Neural cell (in vitro differentiated cells): Measurements from ENCODE around the gene IP6K3. TPM values are rescaled to one million over a fixed set of nuclear protein-coding genes. Genes with fewer than 3 reads are reported as not detected.

Experiments used
- H2AFZ ChIP-seq: fragments of 200-600, 300-800 bp; sonication (generic), shearing (Covaris generic); 2 replicates; pipeline ENCODE4 v1.6.0; 2014; ENCODE audit warnings: low read depth, mild to moderate bottlenecking, antibody characterized with exemption, low read length, moderate library complexity
- H3F3A ChIP-seq: fragments of 200-600 bp; shearing (Covaris generic); 2 replicates; pipeline ENCODE4 v1.6.1; 2016; ENCODE audit warnings: mild to moderate bottlenecking, moderate library complexity, mixed read lengths, antibody characterized with exemption, low read length; ENCODE audit not compliant: insufficient read depth, poor library complexity, severe bottlenecking
- H3K27ac ChIP-seq: fragments of 200-600, 300-800 bp; sonication (generic), shearing (Covaris generic); 2 replicates; pipeline ENCODE4 v1.5.1; 2014; ENCODE audit warnings: mild to moderate bottlenecking, low read length, moderate library complexity
- H3K27me3 ChIP-seq: fragments of 300-800, 200-600 bp; sonication (generic), shearing (Covaris generic); 2 replicates; pipeline ENCODE4 v1.6.0; 2014; ENCODE audit warnings: mild to moderate bottlenecking, low read depth, low read length, moderate library complexity; ENCODE audit not compliant: insufficient read depth
- H3K36me3 ChIP-seq: fragments of 300-800, 200-600 bp; sonication (generic), shearing (Covaris generic); 2 replicates; pipeline ENCODE4 v1.5.1; 2014; ENCODE audit warnings: mild to moderate bottlenecking, antibody characterized with exemption, low read length, moderate library complexity; ENCODE audit not compliant: insufficient read depth
- H3K4me2 ChIP-seq: fragments of 300-800, 200-600 bp; sonication (generic), shearing (Covaris generic); 2 replicates; pipeline ENCODE4 v1.6.0; 2014; ENCODE audit warnings: mild to moderate bottlenecking, low read length
- H3K4me3 ChIP-seq: fragments of 300-800, 200-600 bp; sonication (generic), shearing (Covaris generic); 2 replicates; pipeline ENCODE4 v1.5.1; 2014; ENCODE audit warnings: mild to moderate bottlenecking, low read length, moderate library complexity
- H3K79me2 ChIP-seq: fragments of 200-600 bp; shearing (Covaris generic); replicated peaks from 2 replicates; pipeline ENCODE4 v1.6.0; 2014; ENCODE audit warnings: mild to moderate bottlenecking, low read length, moderate library complexity; ENCODE audit not compliant: insufficient read depth
- H3K9ac ChIP-seq: fragments of 300-800, 200-600 bp; sonication (generic), shearing (Covaris generic); 2 replicates; pipeline ENCODE4 v1.6.1; 2016; ENCODE audit warnings: mild to moderate bottlenecking, low read length, mixed read lengths
- H3K9me2 ChIP-seq: fragments of 200-600 bp; shearing (Covaris generic); 2 replicates; pipeline ENCODE4 v1.6.1; 2016; ENCODE audit warnings: mild to moderate bottlenecking, low read length, mixed read lengths; ENCODE audit not compliant: insufficient read depth
- H3K9me3 ChIP-seq: fragments of 200-600, 300-800 bp; sonication (generic), shearing (Covaris generic); 2 replicates; pipeline ENCODE4 v1.6.1; 2016; ENCODE audit warnings: mild to moderate bottlenecking, mixed run types, low read length, moderate library complexity, mixed read lengths
- H4K20me1 ChIP-seq: fragments of 200-600 bp; shearing (Covaris generic); 2 replicates; pipeline ENCODE4 v1.6.1; 2016; ENCODE audit warnings: mild to moderate bottlenecking, mixed run types; ENCODE audit not compliant: insufficient read depth
- EP300 ChIP-seq: fragments of 450-650 bp; conservative IDR thresholded peaks from 2 replicates; pipeline ENCODE4 v1.6.1; 2014; ENCODE audit warnings: antibody characterized with exemption, mild to moderate bottlenecking, moderate library complexity; ENCODE audit not compliant: poor library complexity, severe bottlenecking
- EZH2 ChIP-seq: fragments of 200-600, 300-800 bp; shearing (Covaris generic), sonication (generic); IDR thresholded peaks from 2 replicates; pipeline ENCODE4 v1.6.1; 2014; ENCODE audit warnings: antibody characterized with exemption, low read length, borderline replicate concordance, mild to moderate bottlenecking; ENCODE audit not compliant: insufficient read depth, poor library complexity, severe bottlenecking
- MXI1 ChIP-seq: fragments of 450-650 bp; conservative IDR thresholded peaks from 2 replicates; pipeline ENCODE4 v1.6.1; 2014; ENCODE audit warnings: antibody characterized with exemption, mild to moderate bottlenecking; ENCODE audit not compliant: poor library complexity, severe bottlenecking
- POLR2AphosphoS5 ChIP-seq: IDR thresholded peaks from 2 replicates; pipeline ENCODE4 v1.6.1; 2012
- RAD21 ChIP-seq: fragments of 450-650 bp; conservative IDR thresholded peaks from 2 replicates; pipeline ENCODE4 v1.6.1; 2014; ENCODE audit warnings: antibody characterized with exemption, mild to moderate bottlenecking, moderate library complexity
- SMC3 ChIP-seq: fragments of 450-650 bp; conservative IDR thresholded peaks from 2 replicates; pipeline ENCODE4 v1.6.1; 2014; ENCODE audit warnings: antibody characterized with exemption, mild to moderate bottlenecking, moderate library complexity; ENCODE audit not compliant: poor library complexity
- TAF1 ChIP-seq: IDR thresholded peaks from 2 replicates; pipeline ENCODE4 v1.6.1; 2012; ENCODE audit warnings: low read depth
- polyA plus RNA-seq: library from polyadenylated mRNA; depleted of rRNA; stranded (reverse); fragments of >200 nt; gene quantifications from 2 replicates; pipeline ENCODE4 v1.2.3, GENCODE V29; 2014
- TF ChIP-seq, protein P1 (sequence below): fragments of 450-650 bp; IDR thresholded peaks from 2 replicates; pipeline ENCODE4 v1.5.1; 2014; ENCODE audit warnings: antibody characterized with exemption, mild to moderate bottlenecking, moderate library complexity; ENCODE audit not compliant: poor library complexity, severe bottlenecking
- TF ChIP-seq, protein P2 (sequence below): IDR thresholded peaks from 2 replicates; pipeline ENCODE4 v1.6.1; 2012; ENCODE audit warnings: borderline replicate concordance

The IP6K3 gene
- polyA plus RNA-seq, 1 donor from 2014 or later = not detected

DNA sequence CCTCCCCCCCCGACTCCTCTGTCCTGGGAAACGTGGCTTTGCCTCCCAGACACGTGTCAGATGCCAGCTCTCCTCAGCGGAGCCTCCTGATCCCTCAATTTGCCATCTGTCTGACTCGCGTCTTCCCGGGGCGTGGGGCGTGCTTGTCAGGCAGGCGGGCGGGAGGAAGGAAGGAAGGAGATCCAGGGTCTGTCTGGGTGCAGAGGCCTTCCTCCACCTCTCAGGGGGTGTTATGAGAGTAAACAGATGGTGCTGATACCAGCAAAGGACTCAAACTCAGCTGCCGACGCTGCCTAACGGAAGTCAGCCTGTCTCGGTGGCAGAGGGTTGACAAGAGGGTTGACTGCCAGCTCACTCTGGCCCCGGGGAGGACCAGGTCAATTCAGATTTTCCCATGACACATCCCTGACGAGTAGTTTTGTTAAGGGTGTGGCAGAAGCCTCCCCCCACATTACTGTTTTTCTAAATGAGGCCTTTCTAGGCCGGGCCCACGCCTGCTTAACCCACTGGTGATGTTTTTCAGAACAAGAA is 52.2 kb downstream of the IP6K3 start:
- Histone ChIP-seq H3K36me3 (no peaks in the 10 kb centered on the region), H2AFZ (no peak overlapping the region), H3K9ac (no peak overlapping the region)

DNA sequence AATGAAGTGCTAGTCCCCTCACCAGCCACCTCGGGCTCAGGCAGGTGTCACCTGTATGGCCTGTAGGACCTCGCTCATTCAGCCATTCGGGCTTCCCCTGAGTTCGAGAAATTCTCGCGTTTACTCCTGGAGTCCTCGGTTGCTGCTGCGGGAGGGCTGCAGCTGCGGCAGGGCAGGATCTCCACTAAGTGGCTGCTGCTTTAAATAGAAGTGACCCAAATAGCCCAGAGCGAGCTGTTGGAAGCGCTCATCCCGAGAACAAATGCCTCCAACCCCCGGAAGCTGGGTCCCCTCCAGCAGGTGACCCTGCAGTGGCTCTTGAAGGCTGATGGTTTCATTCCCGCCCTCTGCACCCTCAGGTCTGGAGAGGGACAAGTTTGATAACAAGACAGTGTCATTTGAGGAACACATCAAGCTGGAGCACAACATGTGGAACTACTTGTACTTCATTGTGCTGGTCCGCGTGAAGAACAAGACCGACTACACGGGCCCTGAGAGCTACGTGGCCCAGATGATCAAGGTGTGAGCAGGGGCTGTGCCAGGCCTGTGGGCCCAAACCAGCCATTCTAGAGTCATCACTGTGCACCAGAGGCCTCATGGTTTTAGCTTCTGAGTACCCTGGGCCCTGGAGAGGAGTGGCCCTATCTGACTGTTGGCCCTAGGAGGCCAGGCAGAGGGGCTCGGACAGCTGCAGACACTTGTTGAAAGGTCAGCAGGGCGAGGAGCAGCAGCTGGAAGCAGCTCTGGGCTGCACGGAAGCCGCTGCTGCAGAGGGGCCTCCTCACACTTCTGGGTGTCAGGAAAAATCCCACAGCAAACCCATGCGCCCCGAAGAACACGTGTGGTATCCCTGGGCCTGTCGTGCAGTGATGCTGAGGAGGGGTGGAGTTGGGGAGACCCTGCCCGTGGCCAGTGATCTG is 53.3 kb downstream of the IP6K3 start:
- Histone ChIP-seq H3K27me3 (no peaks in the 10 kb centered on the region), H3F3A (no peaks in the 10 kb centered on the region), H3K9ac (no peak overlapping the region), H4K20me1 (no peaks in the 10 kb centered on the region), H3K27ac (no peak overlapping the region), H3K9me3 (no peaks in the 10 kb centered on the region), H3K4me3 (no peak overlapping the region), H3K79me2 (no peaks in the 10 kb centered on the region), H3K4me2 (no peak overlapping the region), H2AFZ (no peak overlapping the region), H3K9me2 (no peaks in the 10 kb centered on the region), H3K36me3 (no peaks in the 10 kb centered on the region)
- TF ChIP-seq SMC3 (no peak), TAF1 (no peak), MXI1 (no peak), EP300 (no peak), EZH2 (no peak)
- TF ChIP-seq, protein P1, sequence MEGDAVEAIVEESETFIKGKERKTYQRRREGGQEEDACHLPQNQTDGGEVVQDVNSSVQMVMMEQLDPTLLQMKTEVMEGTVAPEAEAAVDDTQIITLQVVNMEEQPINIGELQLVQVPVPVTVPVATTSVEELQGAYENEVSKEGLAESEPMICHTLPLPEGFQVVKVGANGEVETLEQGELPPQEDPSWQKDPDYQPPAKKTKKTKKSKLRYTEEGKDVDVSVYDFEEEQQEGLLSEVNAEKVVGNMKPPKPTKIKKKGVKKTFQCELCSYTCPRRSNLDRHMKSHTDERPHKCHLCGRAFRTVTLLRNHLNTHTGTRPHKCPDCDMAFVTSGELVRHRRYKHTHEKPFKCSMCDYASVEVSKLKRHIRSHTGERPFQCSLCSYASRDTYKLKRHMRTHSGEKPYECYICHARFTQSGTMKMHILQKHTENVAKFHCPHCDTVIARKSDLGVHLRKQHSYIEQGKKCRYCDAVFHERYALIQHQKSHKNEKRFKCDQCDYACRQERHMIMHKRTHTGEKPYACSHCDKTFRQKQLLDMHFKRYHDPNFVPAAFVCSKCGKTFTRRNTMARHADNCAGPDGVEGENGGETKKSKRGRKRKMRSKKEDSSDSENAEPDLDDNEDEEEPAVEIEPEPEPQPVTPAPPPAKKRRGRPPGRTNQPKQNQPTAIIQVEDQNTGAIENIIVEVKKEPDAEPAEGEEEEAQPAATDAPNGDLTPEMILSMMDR = no peak
- TF ChIP-seq, protein P2, sequence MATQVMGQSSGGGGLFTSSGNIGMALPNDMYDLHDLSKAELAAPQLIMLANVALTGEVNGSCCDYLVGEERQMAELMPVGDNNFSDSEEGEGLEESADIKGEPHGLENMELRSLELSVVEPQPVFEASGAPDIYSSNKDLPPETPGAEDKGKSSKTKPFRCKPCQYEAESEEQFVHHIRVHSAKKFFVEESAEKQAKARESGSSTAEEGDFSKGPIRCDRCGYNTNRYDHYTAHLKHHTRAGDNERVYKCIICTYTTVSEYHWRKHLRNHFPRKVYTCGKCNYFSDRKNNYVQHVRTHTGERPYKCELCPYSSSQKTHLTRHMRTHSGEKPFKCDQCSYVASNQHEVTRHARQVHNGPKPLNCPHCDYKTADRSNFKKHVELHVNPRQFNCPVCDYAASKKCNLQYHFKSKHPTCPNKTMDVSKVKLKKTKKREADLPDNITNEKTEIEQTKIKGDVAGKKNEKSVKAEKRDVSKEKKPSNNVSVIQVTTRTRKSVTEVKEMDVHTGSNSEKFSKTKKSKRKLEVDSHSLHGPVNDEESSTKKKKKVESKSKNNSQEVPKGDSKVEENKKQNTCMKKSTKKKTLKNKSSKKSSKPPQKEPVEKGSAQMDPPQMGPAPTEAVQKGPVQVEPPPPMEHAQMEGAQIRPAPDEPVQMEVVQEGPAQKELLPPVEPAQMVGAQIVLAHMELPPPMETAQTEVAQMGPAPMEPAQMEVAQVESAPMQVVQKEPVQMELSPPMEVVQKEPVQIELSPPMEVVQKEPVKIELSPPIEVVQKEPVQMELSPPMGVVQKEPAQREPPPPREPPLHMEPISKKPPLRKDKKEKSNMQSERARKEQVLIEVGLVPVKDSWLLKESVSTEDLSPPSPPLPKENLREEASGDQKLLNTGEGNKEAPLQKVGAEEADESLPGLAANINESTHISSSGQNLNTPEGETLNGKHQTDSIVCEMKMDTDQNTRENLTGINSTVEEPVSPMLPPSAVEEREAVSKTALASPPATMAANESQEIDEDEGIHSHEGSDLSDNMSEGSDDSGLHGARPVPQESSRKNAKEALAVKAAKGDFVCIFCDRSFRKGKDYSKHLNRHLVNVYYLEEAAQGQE = no peak

More for the DNA sequence above, 52.2 kb downstream of the IP6K3 start:
- Histone ChIP-seq H3K79me2 (no peaks in the 10 kb centered on the region), H3K27ac (no peak overlapping the region), H3K9me3 (no peaks in the 10 kb centered on the region), H3K9me2 (no peaks in the 10 kb centered on the region), H3F3A (no peaks in the 10 kb centered on the region), H3K4me2 (no peak overlapping the region), H3K4me3 (no peak overlapping the region), H3K27me3 (no peaks in the 10 kb centered on the region), H4K20me1 (no peaks in the 10 kb centered on the region)
- TF ChIP-seq EP300 = no peak
- no peak for TF ChIP-seq MXI1
- TF ChIP-seq, protein P1 = no peak
- TF ChIP-seq, protein P2 = no peak
- TF ChIP-seq SMC3 = no peak
- no peak for TF ChIP-seq EZH2
- TF ChIP-seq TAF1 = no peak
- TF ChIP-seq RAD21 = no peak
- TF ChIP-seq POLR2AphosphoS5 = no peak
